GM12872 (cell line): ENCODE results near the gene H6PD.

Source experiments
- TF ChIP-seq, protein P1 (sequence below): IDR thresholded peaks from 3 replicates; pipeline ENCODE4 v1.5.1; 2011; ENCODE audit warnings: low read depth, mild to moderate bottlenecking, low read length, moderate library complexity; ENCODE audit not compliant: insufficient read depth

Gene H6PD

GRCh38 chr1:9234223-9235095, at the start of gene H6PD:
H6PD (plus strand) TSS chr1:9234774; CDS start chr1:9244935, 10,161 bp downstream.
- TF ChIP-seq, protein P1, sequence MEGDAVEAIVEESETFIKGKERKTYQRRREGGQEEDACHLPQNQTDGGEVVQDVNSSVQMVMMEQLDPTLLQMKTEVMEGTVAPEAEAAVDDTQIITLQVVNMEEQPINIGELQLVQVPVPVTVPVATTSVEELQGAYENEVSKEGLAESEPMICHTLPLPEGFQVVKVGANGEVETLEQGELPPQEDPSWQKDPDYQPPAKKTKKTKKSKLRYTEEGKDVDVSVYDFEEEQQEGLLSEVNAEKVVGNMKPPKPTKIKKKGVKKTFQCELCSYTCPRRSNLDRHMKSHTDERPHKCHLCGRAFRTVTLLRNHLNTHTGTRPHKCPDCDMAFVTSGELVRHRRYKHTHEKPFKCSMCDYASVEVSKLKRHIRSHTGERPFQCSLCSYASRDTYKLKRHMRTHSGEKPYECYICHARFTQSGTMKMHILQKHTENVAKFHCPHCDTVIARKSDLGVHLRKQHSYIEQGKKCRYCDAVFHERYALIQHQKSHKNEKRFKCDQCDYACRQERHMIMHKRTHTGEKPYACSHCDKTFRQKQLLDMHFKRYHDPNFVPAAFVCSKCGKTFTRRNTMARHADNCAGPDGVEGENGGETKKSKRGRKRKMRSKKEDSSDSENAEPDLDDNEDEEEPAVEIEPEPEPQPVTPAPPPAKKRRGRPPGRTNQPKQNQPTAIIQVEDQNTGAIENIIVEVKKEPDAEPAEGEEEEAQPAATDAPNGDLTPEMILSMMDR, result peak; percentile 72

DNA sequence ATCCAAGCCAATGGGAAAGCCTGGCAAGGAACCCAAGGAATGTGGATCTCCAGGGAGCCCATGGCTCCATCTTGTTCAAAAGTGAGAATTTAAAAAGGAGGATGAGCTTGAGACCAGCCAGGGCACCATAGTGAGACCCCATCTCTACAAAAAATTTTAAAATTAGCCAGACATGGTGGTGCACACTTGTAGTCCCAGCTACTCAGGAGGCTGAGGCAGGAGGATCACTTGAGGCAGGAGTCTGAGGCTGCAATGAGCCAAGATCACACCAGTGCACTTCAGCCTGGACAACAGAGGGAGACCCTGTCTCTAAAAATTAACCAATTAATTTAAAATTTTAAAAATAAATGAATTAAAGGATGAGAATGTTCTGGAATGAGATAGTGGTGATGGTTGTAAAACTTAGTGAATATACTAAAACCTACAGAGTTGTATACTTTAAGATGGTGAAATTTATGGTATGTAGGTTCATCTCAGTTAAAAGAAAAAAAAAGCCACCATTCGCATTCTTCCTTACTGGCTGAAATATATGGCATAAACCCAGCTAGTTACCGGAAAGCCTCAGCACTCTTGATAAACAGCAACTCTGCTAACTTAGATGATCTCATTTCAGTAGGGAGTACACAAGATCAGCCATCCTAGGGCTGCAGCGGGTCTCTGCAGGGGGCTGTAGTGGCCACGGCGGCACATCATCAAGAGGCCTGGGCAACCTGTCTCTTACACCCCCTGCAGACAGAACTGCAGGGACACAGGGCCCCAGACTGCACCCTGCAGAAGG, 48.3 kb upstream of the H6PD start:
- TF ChIP-seq, protein P1, result no peak

DNA sequence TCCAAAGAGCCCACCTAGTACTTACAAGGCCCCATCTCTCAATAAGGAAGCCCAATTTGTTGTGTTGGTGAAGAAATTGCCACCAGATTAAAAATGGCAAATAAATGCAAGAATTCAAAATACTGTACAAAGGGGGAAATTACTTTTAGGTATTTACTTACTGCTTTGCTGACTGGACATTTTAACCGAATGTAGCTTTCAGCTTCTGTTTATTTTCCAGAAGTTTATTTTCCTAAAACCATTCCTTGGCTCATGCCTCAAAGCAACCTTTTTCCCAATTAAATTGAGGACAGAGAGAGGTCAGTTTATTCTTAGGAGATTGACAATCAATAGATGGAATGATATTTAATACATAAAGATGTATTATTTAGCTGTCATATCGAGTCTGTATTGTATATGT, 47.6 kb upstream of the H6PD start:
- TF ChIP-seq, protein P1, result no peak

- TF ChIP-seq, protein P1, result no peak
Measured at GRCh38 chr1:9190234-9190633, 44.3 kb upstream of the H6PD start.

DNA sequence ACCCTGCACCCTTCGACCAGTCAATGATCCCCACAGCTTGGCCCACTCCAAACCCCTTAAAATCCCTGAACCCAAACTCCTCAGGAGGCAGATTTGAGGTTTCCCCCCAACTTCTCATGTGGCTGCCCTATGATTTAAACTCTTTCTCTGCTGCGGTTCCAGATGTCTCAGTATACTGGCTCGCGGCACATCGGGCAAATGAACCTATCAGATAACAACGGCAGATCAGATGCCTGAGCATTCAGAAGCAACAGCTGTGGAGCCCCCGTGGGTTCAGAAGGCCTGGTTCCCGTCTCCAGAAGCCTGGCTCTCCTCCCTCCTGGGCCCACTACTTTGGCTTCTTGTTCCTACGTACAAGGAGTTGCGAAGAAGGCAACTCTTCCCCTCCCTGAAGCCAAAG, 43.3 kb upstream of the H6PD start:
- TF ChIP-seq, protein P1, result no peak

DNA sequence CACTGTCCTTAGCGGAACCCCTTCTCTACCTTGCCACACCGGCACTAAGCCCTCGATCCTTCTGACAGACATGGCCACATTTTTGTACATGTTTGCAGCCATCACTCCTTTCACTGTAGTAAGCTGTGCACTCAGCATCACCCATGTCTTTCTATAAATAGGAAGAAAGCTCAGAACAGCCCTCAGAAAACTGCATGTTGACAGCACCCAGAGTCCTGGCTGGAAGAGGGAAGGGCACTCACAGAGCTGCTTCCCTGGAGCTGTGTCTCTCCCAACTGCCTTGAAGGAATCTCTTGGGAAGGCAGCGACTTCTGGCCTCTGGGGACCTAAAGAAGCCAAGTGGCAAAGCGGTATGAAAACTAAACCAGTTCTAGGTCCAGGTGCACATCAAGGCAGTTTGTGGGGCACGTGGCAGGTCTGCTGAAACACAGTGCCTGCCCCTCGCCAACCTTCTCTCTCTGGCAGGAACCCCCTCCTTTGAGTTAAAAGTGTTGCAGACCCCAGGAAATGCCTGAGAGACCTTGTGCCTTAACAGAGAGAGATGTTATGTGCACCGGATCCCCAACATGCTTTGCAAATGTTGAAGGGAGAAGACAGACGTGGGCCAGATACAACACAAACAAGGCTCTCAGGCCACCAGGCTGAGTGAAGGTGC, 41.9 kb upstream of the H6PD start:
- TF ChIP-seq, protein P1, result no peak

DNA sequence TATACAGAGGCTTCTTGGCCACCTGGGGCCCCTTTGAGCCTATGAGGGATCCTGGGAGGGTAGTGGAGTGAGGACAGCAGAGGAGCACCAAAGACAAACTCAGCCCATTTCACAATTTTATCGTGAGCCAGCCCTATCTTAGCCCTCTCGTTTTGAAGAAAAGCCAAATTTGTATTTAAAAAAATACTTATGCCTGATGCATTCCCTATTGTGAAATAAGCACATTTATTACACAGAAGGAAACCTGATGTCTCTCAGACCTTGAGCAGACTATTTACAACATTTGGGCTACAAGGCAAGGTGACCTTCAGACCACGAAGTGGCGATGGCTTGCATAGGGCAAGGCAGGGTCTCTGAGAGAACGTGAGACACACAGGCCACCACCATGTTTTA, 41.3 kb upstream of the H6PD start:
- TF ChIP-seq, protein P1, result no peak
